OCI-LY1 (cell line): Measurements from ENCODE around the gene LRCH1.

Experiments
- H2AFZ ChIP-seq: fragments of 200-600 bp; sonication (generic), shearing (Covaris generic); 2 replicates; pipeline ENCODE4 v1.6.0; 2014; ENCODE audit warnings: antibody characterized with exemption, mild to moderate bottlenecking, low read length
- H3F3A ChIP-seq: fragments of 200-600 bp; sonication (generic), shearing (Covaris generic); 2 replicates; pipeline ENCODE4 v1.6.0; 2014; ENCODE audit warnings: mild to moderate bottlenecking, antibody characterized with exemption, low read length, moderate library complexity; ENCODE audit not compliant: insufficient read depth
- H3K27ac ChIP-seq: fragments of 200-600 bp; sonication (generic); 2 replicates; pipeline ENCODE4 v1.5.1; 2014; ENCODE audit warnings: low read length, mixed run types, mild to moderate bottlenecking, low read depth; ENCODE audit not compliant: poor library complexity, severe bottlenecking
- H3K27me3 ChIP-seq: fragments of 200-600 bp; sonication (generic); 2 replicates; pipeline ENCODE4 v1.6.0; 2014; ENCODE audit warnings: antibody characterized with exemption, mild to moderate bottlenecking, low read length, moderate library complexity; ENCODE audit not compliant: insufficient read depth
- H3K36me3 ChIP-seq: fragments of 200-600 bp; sonication (generic); 2 replicates; pipeline ENCODE4 v1.6.1; 2014; ENCODE audit warnings: mild to moderate bottlenecking, antibody characterized with exemption, low read length, moderate library complexity, mixed read lengths; ENCODE audit not compliant: insufficient read depth
- H3K4me1 ChIP-seq: fragments of 200-600 bp; sonication (generic); 2 replicates; pipeline ENCODE4 v1.5.1; 2014; ENCODE audit warnings: mild to moderate bottlenecking, low read length, moderate library complexity; ENCODE audit not compliant: insufficient read depth, severe bottlenecking
- H3K4me2 ChIP-seq: fragments of 200-600 bp; sonication (generic), shearing (Covaris generic); 2 replicates; pipeline ENCODE4 v1.6.1; 2014; ENCODE audit warnings: low read length
- H3K4me3 ChIP-seq: fragments of 200-600 bp; sonication (generic); 2 replicates; pipeline ENCODE4 v1.5.1; 2014; ENCODE audit warnings: low read length, low read depth, mild to moderate bottlenecking, mixed read lengths; ENCODE audit not compliant: poor library complexity, severe bottlenecking
- H3K79me2 ChIP-seq: fragments of 200-600 bp; shearing (Covaris generic); 2 replicates; pipeline ENCODE4 v1.6.1; 2016; ENCODE audit warnings: mixed run types, low read length, mixed read lengths; ENCODE audit not compliant: insufficient read depth
- H3K9ac ChIP-seq: fragments of 200-600 bp; sonication (generic), shearing (Covaris generic); 2 replicates; pipeline ENCODE4 v1.6.1; 2014; ENCODE audit warnings: mild to moderate bottlenecking, low read length, mixed read lengths
- H3K9me2 ChIP-seq: fragments of 200-600 bp; sonication (generic), shearing (Covaris generic); 2 replicates; pipeline ENCODE4 v1.6.1; 2014; ENCODE audit warnings: low read depth, mild to moderate bottlenecking, low read length, mixed read lengths
- H3K9me3 ChIP-seq: fragments of 200-600 bp; shearing (Covaris generic); 2 replicates; pipeline ENCODE4 v1.6.1; 2014; ENCODE audit warnings: low read length, mixed read lengths
- H4K20me1 ChIP-seq: fragments of 200-600 bp; sonication (generic), shearing (Covaris generic); 2 replicates; pipeline ENCODE4 v1.6.0; 2016; ENCODE audit warnings: mild to moderate bottlenecking, low read length; ENCODE audit not compliant: insufficient read depth
- CTCF ChIP-seq: fragments of 200-600 bp; sonication (generic), shearing (Covaris generic); IDR thresholded peaks from 2 replicates; pipeline ENCODE4 v1.5.1; 2017; ENCODE audit warnings: mild to moderate bottlenecking, antibody characterized with exemption, low read length, moderate library complexity, mixed read lengths
- EZH2 ChIP-seq: fragments of 200-600 bp; sonication (generic), shearing (Covaris generic); IDR thresholded peaks from 2 replicates; pipeline ENCODE4 v1.8.0; 2017; ENCODE audit warnings: borderline replicate concordance, mixed run types, mild to moderate bottlenecking, antibody characterized with exemption, low read length, moderate library complexity, mixed read lengths

Gene LRCH1

GRCh38 chr13:46529216-46529919, 23.6 kb upstream of the LRCH1 start:
- H3K9me3 ChIP-seq: no peaks in the 10 kb centered on the region
- no peak for TF ChIP-seq EZH2
- TF ChIP-seq CTCF: no peak
- no peak overlapping the region for H3K4me2 ChIP-seq
- no peaks in the 10 kb centered on the region for H3K79me2 ChIP-seq
- H4K20me1 ChIP-seq: no peaks in the 10 kb centered on the region
- H3K27me3 ChIP-seq: no peaks in the 10 kb centered on the region
- H3K9me2 ChIP-seq: no peaks in the 10 kb centered on the region
- no peak overlapping the region for H3K27ac ChIP-seq
- no peaks in the 10 kb centered on the region for H3K36me3 ChIP-seq
- no peaks in the 10 kb centered on the region for H3K4me1 ChIP-seq
- H3K9ac ChIP-seq: no peak overlapping the region
- no peaks in the 10 kb centered on the region for H3F3A ChIP-seq
- no peak overlapping the region for H2AFZ ChIP-seq
- no peak overlapping the region for H3K4me3 ChIP-seq

GRCh38 chr13:46530084-46530935, 22.7 kb upstream of the LRCH1 start:
- TF ChIP-seq EZH2: no peak
- no peak for TF ChIP-seq CTCF
- Histone ChIP-seq H3K4me3 (no peak overlapping the region), H3K9ac (no peak overlapping the region), H3K4me2 (no peak overlapping the region), H3K27me3 (no peaks in the 10 kb centered on the region), H3K9me2 (no peaks in the 10 kb centered on the region), H4K20me1 (no peaks in the 10 kb centered on the region), H3F3A (no peaks in the 10 kb centered on the region), H3K9me3 (no peaks in the 10 kb centered on the region), H3K79me2 (no peaks in the 10 kb centered on the region), H3K4me1 (no peaks in the 10 kb centered on the region), H3K27ac (no peak overlapping the region), H2AFZ (no peak overlapping the region), H3K36me3 (no peaks in the 10 kb centered on the region)

- H3K4me1 ChIP-seq: no peaks in the 10 kb centered on the region
- H4K20me1 ChIP-seq: no peaks in the 10 kb centered on the region
- no peak overlapping the region for H2AFZ ChIP-seq
- no peak overlapping the region for H3K4me3 ChIP-seq
- H3K36me3 ChIP-seq: no peaks in the 10 kb centered on the region
- H3K4me2 ChIP-seq: no peak overlapping the region
- no peak overlapping the region for H3K9ac ChIP-seq
- H3F3A ChIP-seq: no peaks in the 10 kb centered on the region
- TF ChIP-seq EZH2 (no peak), CTCF (no peak)
- no peaks in the 10 kb centered on the region for H3K9me3 ChIP-seq
- no peaks in the 10 kb centered on the region for H3K79me2 ChIP-seq
- H3K27ac ChIP-seq: no peak overlapping the region
- H3K9me2 ChIP-seq: no peaks in the 10 kb centered on the region
- H3K27me3 ChIP-seq: no peaks in the 10 kb centered on the region
Observed at GRCh38 chr13:46531953-46532352, 21.0 kb upstream of the LRCH1 start.
